HepG2 (cell line): Measurements from ENCODE around the gene TCF23. TPM values are rescaled to one million over a fixed set of nuclear protein-coding genes. Genes with fewer than 3 reads are reported as not detected.

Source experiments
- ATAC-seq: fragments of 200-7000 bp; cut with Tn5 transposase; 3 replicates; pipeline ENCODE4 v1.9.1; 2020; ENCODE audit warnings: mild to moderate bottlenecking, moderate library complexity
- BruUV-seq: library from RNA; stranded (reverse); fragments of 400-500 nt; replicated peaks from 2 replicates; lab custom pipeline; 2021; lab: Mats Ljungman, UMichigan
- CTCF ChIA-PET: fragments of 300-600 bp; formaldehyde crosslinking; extraction: SDS; loops from one replicate; lab custom pipeline; 2021; ENCODE audit warnings: low total read pairs, inconsistent platforms, low intra/inter-chr PET ratio; lab: Yijun Ruan, JAX
- POLR2A ChIA-PET: fragments of 350-600 bp; sonication (Branson Sonifier 250); formaldehyde crosslinking; loops from one replicate; lab custom pipeline; 2020; ENCODE audit warnings: antibody characterized with exemption, inconsistent platforms; lab: Yijun Ruan, JAX
- DNase-seq: peaks from one replicate; pipeline ENCODE4 v3.0.0-alpha.2; 2015; ENCODE audit warnings: low spot score
- FAIRE-seq: peaks from 3 replicates; lab custom pipeline; 2011; peaks lifted over from hg19 to GRCh38; lab: Jason Lieb, UNC
- H2AFZ ChIP-seq: one replicate; pipeline ENCODE4 v1.6.1; 2011; ENCODE audit warnings: low read length, inconsistent platforms
- H3K27ac ChIP-seq: fragments of 300-600 bp; 3 replicates; pipeline ENCODE4 v1.8.0; 2011; ENCODE audit warnings: mixed run types, mild to moderate bottlenecking, mixed read lengths, low read length, inconsistent platforms; ENCODE audit not compliant: insufficient read depth; ENCODE audit errors: extremely low read length
- H3K27me3 ChIP-seq, 2 experiments: fragments of 200-600 bp in 1 of 2; 2 replicates in 1 of 2; 3 replicates in 1 of 2; pipeline versions ENCODE4 v1.6.0 to v1.8.0; 2011; ENCODE audit warnings: low read length in 2 of 2, mild to moderate bottlenecking in 2 of 2, moderate library complexity in 2 of 2, inconsistent platforms in 1 of 2; ENCODE audit not compliant: insufficient read depth in 2 of 2, control insufficient read depth in 1 of 2
- H3K36me3 ChIP-seq, 2 experiments: fragments of 200-600 bp in 1 of 2; replicated peaks in 1 of 2; 2 replicates in 1 of 2; 3 replicates in 1 of 2; pipeline versions ENCODE4 v1.5.1 to v1.8.0; 2011; ENCODE audit warnings: low read length in 2 of 2, inconsistent platforms in 1 of 2; ENCODE audit not compliant: insufficient read depth in 2 of 2, control insufficient read depth in 1 of 2
- H3K4me1 ChIP-seq: 2 replicates; pipeline ENCODE4 v1.5.1; 2012; ENCODE audit warnings: low read length, inconsistent platforms; ENCODE audit not compliant: insufficient read depth
- H3K4me2 ChIP-seq: 2 replicates; pipeline ENCODE4 v1.6.0; 2011; ENCODE audit warnings: low read depth, low read length, inconsistent platforms
- H3K4me3 ChIP-seq, 3 experiments: fragments of 200-600 bp in 1 of 3; sonication (generic), shearing (Covaris generic) in 1 of 3; replicated peaks in 1 of 3; 2 replicates each; pipeline ENCODE4 v1.5.1; 2011 to 2016; ENCODE audit warnings: low read length in 3 of 3, inconsistent platforms in 2 of 3, low read depth in 2 of 3, mild to moderate bottlenecking in 2 of 3, control low read depth in 1 of 3, mixed read lengths in 1 of 3; ENCODE audit not compliant: insufficient read depth in 1 of 3
- H3K79me2 ChIP-seq: one replicate; pipeline ENCODE4 v1.6.1; 2011; ENCODE audit warnings: low read length, inconsistent platforms; ENCODE audit not compliant: insufficient read depth
- H3K9ac ChIP-seq: 2 replicates; pipeline ENCODE4 v1.6.0; 2011; ENCODE audit warnings: mild to moderate bottlenecking, low read depth, low read length, inconsistent platforms; ENCODE audit not compliant: insufficient read depth
- H3K9me3 ChIP-seq: 2 replicates; pipeline ENCODE4 v1.5.1; 2012; ENCODE audit warnings: mild to moderate bottlenecking, low read length
- H4K20me1 ChIP-seq: 2 replicates; pipeline ENCODE4 v1.6.0; 2011; ENCODE audit warnings: inconsistent platforms, mild to moderate bottlenecking, low read length, moderate library complexity; ENCODE audit not compliant: insufficient read depth
- ELF1 ChIP-seq: sonication (generic); formaldehyde crosslinking; IDR thresholded peaks from 2 replicates; pipeline ENCODE4 v1.4.0; 2020; ENCODE audit warnings: missing genetic modification reagents
- HOXA9 ChIP-seq: sonication (generic); formaldehyde crosslinking; IDR thresholded peaks from 2 replicates; pipeline ENCODE4 v1.8.1; 2022; ENCODE audit warnings: missing genetic modification reagents, mild to moderate bottlenecking, moderate library complexity, borderline replicate concordance
- PHF21A ChIP-seq: sonication (generic); formaldehyde crosslinking; IDR thresholded peaks from 2 replicates; pipeline ENCODE4 v1.5.0; 2020; ENCODE audit warnings: mild to moderate bottlenecking, missing genetic modification reagents
- U2AF2 ChIP-seq: fragments of 200-400 bp; formaldehyde crosslinking; IDR thresholded peaks from 2 replicates; pipeline ENCODE4 v1.6.1; 2017; ENCODE audit warnings: low read depth, mild to moderate bottlenecking, low read length
- XBP1 ChIP-seq: sonication (generic); formaldehyde crosslinking; IDR thresholded peaks from 2 replicates; pipeline ENCODE4 v1.5.0; 2020; ENCODE audit warnings: missing genetic modification reagents
- ZNF160 ChIP-seq: sonication (generic); formaldehyde crosslinking; IDR thresholded peaks from 2 replicates; pipeline ENCODE4 v1.8.0; 2022; ENCODE audit warnings: mild to moderate bottlenecking, inconsistent platforms, missing genetic modification reagents
- ZNF44 ChIP-seq: sonication (generic); formaldehyde crosslinking; IDR thresholded peaks from 2 replicates; pipeline ENCODE4 v1.5.1; 2020; ENCODE audit warnings: mild to moderate bottlenecking, missing genetic modification reagents
- ZNF839 ChIP-seq: sonication (generic); formaldehyde crosslinking; IDR thresholded peaks from 2 replicates; pipeline ENCODE4 v1.4.0; 2020; ENCODE audit warnings: missing genetic modification reagents, mild to moderate bottlenecking, borderline replicate concordance
- ZZZ3 ChIP-seq: sonication (generic); formaldehyde crosslinking; IDR thresholded peaks from 2 replicates; pipeline ENCODE4 v1.4.0; 2020; ENCODE audit warnings: missing genetic modification reagents, mild to moderate bottlenecking, borderline replicate concordance
- WGBS: methylation state at CpG from one replicate; pipeline ENCODE4 v1.1.6; 2017; ENCODE audit warnings: low lambda C conversion rate; 5-methylcytosine and 5-hydroxymethylcytosine counted together
- in situ Hi-C: cut with HindIII; loops from 2 replicates; pipeline ENCODE4 v1.10.0; 2017; ENCODE audit warnings: low pct_unique_long_range_greater_than_20kb; ENCODE audit not compliant: extremely low pct_ligation_motif_present
- intact Hi-C: fragments of 100-400 bp; cut with micrococcal nuclease; formaldehyde crosslinking; loops from one replicate; pipeline ENCODE4 v1.10.0; 2022; ENCODE audit not compliant: unreplicated experiment
- polyA plus RNA-seq, 8 experiments: library from polyadenylated mRNA; depleted of rRNA in 3 of 8; stranded (reverse) in 7 of 8; unstranded in 1 of 8; fragments of >200 nt; fragmentation: Illumina TruSeq in 4 of 8; extraction: Trizol in 4 of 8; gene quantifications; 2 replicates each; pipeline versions ENCODE4 v1.2.1 to v1.2.3, GENCODE V29; 2011 to 2016; ENCODE audit warnings: low read depth in 4 of 8, missing spikeins in 1 of 8, mixed read lengths in 1 of 8; ENCODE audit not compliant: insufficient read depth in 1 of 8
- total RNA-seq, 5 experiments: library from RNA; depleted of rRNA; stranded (reverse); fragments of >200 nt; fragmentation: Illumina TruSeq; extraction: Trizol; gene quantifications; 2 replicates each; pipeline ENCODE4 v1.2.3, GENCODE V29; 2016; ENCODE audit warnings: low read depth in 1 of 5
- TF ChIP-seq, protein P1 (sequence below): sonication (generic); formaldehyde crosslinking; conservative IDR thresholded peaks from 2 replicates; pipeline ENCODE4 v1.4.0; 2020; ENCODE audit warnings: mild to moderate bottlenecking, missing genetic modification reagents, moderate library complexity

The TCF23 gene
- total and polyA plus RNA-seq, 2 of the 13 experiments (the other 11 are each of a cell fraction or from before 2014, with no cell fraction given), result 0.02 to 1.4 TPM

DNA sequence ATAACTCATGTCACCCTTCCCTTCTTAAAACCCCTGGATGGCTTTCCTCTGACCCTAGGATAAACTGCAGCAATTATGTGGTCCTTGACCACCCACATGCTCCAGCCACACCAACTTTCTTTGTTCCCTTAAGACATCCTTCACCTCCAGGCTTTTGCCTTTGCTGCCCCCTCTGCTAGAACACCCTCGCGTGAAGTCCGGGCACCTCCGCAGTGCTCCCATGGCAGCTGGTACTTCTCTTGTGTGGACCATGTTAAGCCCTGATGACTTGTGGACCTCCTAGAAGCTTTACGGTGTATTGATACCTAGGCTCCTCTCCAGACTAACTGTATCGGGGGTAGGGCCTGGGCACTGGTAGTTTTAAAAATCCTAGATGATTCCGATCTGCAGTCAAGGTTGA lies 26.0 kb upstream of the TCF23 start:
- Histone ChIP-seq H3K4me3 (peak overlapping the region; percentile 46 to 80 (median 62); a peak in 3 of 6 replicates), H3K27me3 (peaks cover 2 to 48% of the 10 kb centered on the region in 2 experiments; a peak in 4 of 5 replicates), H3K4me2 (peak overlapping the region; percentile 99), H3K9me3 (no peaks in the 10 kb centered on the region), H2AFZ (peak overlapping the region; percentile 4), H3K79me2 (no peaks in the 10 kb centered on the region), H3K27ac (no peak overlapping the region), H3K9ac (peak overlapping the region; percentile 66; the same call in 1 of the 2 replicates), H3K4me1 (peaks cover 63% of the 10 kb centered on the region), H3K36me3 (no peaks in the 10 kb centered on the region), H4K20me1 (no peaks in the 10 kb centered on the region)
- POLR2A ChIA-PET, result interaction anchor here (0.9 to 5.3 kb wide), 11 partner anchors 10 to 72 kb away, joined by 3 to 76 read pairs (median 5); partner anchors contain the start of genes KHK, OST4, PREB and PRR30
- no TSS peak for BruUV-seq
- DNase-seq (no peak), ATAC-seq (peak; percentile 1; the same call in 2 of the 3 replicates), FAIRE-seq (no peak)
- intact Hi-C loops, result loop anchor here (1.0 kb wide), 1 partner anchor 12 kb away; the partner anchor contains the start of gene PREB
- 47% methylated on average over 7 of the region's 7 CpGs for WGBS
- CTCF ChIA-PET, result no interaction called here
- TF ChIP-seq XBP1 (no peak), ZZZ3 (CRISPR knock-in tag) (0 out of 2 replicates have a peak, but pooled peaks have one; percentile 5), ZNF839 (CRISPR knock-in tag) (no peak), ZNF44 (no peak), HOXA9 (CRISPR knock-in tag) (0 out of 2 replicates have a peak, but pooled peaks have one; percentile 48), U2AF2 (no peak), ELF1 (no peak), ZNF160 (no peak), PHF21A (CRISPR knock-in tag) (0 out of 2 replicates have a peak, but pooled peaks have one; percentile 5)
- TF ChIP-seq, protein P1, sequence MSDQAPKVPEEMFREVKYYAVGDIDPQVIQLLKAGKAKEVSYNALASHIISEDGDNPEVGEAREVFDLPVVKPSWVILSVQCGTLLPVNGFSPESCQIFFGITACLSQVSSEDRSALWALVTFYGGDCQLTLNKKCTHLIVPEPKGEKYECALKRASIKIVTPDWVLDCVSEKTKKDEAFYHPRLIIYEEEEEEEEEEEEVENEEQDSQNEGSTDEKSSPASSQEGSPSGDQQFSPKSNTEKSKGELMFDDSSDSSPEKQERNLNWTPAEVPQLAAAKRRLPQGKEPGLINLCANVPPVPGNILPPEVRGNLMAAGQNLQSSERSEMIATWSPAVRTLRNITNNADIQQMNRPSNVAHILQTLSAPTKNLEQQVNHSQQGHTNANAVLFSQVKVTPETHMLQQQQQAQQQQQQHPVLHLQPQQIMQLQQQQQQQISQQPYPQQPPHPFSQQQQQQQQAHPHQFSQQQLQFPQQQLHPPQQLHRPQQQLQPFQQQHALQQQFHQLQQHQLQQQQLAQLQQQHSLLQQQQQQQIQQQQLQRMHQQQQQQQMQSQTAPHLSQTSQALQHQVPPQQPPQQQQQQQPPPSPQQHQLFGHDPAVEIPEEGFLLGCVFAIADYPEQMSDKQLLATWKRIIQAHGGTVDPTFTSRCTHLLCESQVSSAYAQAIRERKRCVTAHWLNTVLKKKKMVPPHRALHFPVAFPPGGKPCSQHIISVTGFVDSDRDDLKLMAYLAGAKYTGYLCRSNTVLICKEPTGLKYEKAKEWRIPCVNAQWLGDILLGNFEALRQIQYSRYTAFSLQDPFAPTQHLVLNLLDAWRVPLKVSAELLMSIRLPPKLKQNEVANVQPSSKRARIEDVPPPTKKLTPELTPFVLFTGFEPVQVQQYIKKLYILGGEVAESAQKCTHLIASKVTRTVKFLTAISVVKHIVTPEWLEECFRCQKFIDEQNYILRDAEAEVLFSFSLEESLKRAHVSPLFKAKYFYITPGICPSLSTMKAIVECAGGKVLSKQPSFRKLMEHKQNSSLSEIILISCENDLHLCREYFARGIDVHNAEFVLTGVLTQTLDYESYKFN (CRISPR knock-in tag), result 0 out of 2 replicates have a peak, but pooled peaks have one; percentile 3
- in situ Hi-C loops, result no loop called here
